Gastrocnemius medialis (tissue), 4 donors: ENCODE data around the gene ZFYVE27. TPM values are rescaled to one million over a fixed set of nuclear protein-coding genes. Genes with fewer than 3 reads are reported as not detected.
A peak's percentile ranks its signal among the peaks of the same experiment; 100 is the strongest.

Source experiments
- ATAC-seq, 2 donors: fragments of 150-250 bp; one replicate each; pipeline ENCODE4 v1.9.1; 2016
- DNase-seq, 2 donors: peaks; one replicate each; pipeline ENCODE4 v3.0.0-alpha.2; 2019
- H3K27ac ChIP-seq, 4 donors: fragments of 200-600 bp; sonication (generic); 1 replicate in 1 of 4; 2 replicates in 3 of 4; pipeline ENCODE4 v1.5.1; 2016 to 2018; ENCODE audit warnings: mild to moderate bottlenecking in 2 of 4, moderate library complexity in 1 of 4
- H3K27me3 ChIP-seq, 3 donors: fragments of 200-600 bp; sonication (generic) in 2 of 3; 1 replicate in 1 of 3; 2 replicates in 2 of 3; pipeline versions ENCODE4 v1.5.1 to v1.6.0; 2016 to 2019; ENCODE audit warnings: mild to moderate bottlenecking in 1 of 3, moderate library complexity in 1 of 3
- H3K36me3 ChIP-seq, 2 donors: fragments of 200-600 bp; sonication (generic) in 1 of 2; one replicate each; pipeline ENCODE4 v1.5.1; 2017 to 2018
- H3K4me1 ChIP-seq, 2 donors: fragments of 200-600 bp; sonication (generic) in 1 of 2; one replicate each; pipeline ENCODE4 v1.5.1; 2016 to 2017; ENCODE audit warnings: mild to moderate bottlenecking in 2 of 2
- H3K4me3 ChIP-seq, 4 donors: fragments of 200-600 bp; sonication (generic) in 3 of 4; 1 replicate in 1 of 4; 2 replicates in 3 of 4; pipeline ENCODE4 v1.5.1; 2016 to 2019; ENCODE audit warnings: mild to moderate bottlenecking in 2 of 4
- H3K9me3 ChIP-seq, 3 donors: fragments of 200-600 bp; sonication (generic) in 2 of 3; 1 replicate in 1 of 3; 2 replicates in 2 of 3; pipeline ENCODE4 v1.5.1; 2016 to 2019
- POLR2A ChIP-seq, 2 donors: fragments of 450-650 bp; IDR thresholded peaks; one replicate each; pipeline ENCODE4 v1.6.1; 2017; ENCODE audit warnings: antibody characterized with exemption in 2 of 2, mild to moderate bottlenecking in 2 of 2, moderate library complexity in 2 of 2
- in situ Hi-C, 4 donors: fragments of 200-750 bp; cut with MboI; loops; one replicate each; pipeline versions ENCODE4 v1.15.0 to v1.8.0; 2017; ENCODE audit warnings: low sequenced_read_pairs in 4 of 4
- intact Hi-C: fragments of 100-400 bp; cut with DNase I; formaldehyde crosslinking; loops from one replicate; pipeline ENCODE4 v1.15.1; 2023; ENCODE audit warnings: low total_unique reads
- total RNA-seq, 4 donors: library from RNA; depleted of rRNA; stranded (reverse); fragments of >200 nt; gene quantifications; one replicate each; pipeline versions ENCODE4 v1.1.0 to v1.2.3, GENCODE V29; 2016
- TF ChIP-seq, protein P1 (sequence below), 5 experiments: fragments of 450-650 bp in 3 of 5; fragments of 200-600 bp in 2 of 5; sonication (generic) in 2 of 5; IDR thresholded peaks in 4 of 5; conservative IDR thresholded peaks in 1 of 5; 1 replicate in 4 of 5; 2 replicates in 1 of 5; pipeline ENCODE4 v1.5.1; 2016 to 2019; ENCODE audit warnings: antibody characterized with exemption in 5 of 5, mild to moderate bottlenecking in 3 of 5, moderate library complexity in 3 of 5

The ZFYVE27 gene
- total RNA-seq, 4 donors from 2014 or later = 7.6 to 14.9 (median 11.6) TPM

DNA sequence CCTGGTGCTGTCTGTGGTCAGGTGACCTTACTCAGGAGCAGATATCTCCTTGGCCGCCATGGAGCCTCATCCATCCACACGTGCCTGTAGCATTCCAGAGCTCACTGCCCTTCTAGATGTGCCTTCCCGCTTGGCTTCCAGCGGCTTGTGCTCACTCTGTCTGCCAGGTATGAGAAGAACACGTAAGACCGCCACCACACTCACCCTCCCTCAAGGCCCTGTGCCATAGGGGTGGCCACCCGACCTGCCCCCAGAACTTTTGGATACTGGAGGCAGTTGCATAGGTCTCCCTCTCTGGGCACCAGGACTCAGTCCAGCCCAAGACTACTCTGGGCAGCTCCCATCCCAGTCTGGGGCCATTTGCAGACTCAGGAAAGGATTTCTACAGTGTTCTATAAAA lies 19.3 kb upstream of the ZFYVE27 start:
- peak overlapping the region in 1 of 4 donors; percentile 8 for H3K27ac ChIP-seq
- peaks cover 6 to 13% (median 7%) of the 10 kb centered on the region in 3 donors for H3K27me3 ChIP-seq
- in situ Hi-C loops (no loop called here), intact Hi-C loops (no loop called here)
- no peaks in the 10 kb centered on the region for H3K9me3 ChIP-seq
- H3K4me1 ChIP-seq = peaks cover 16 to 20% of the 10 kb centered on the region in 2 donors
- H3K4me3 ChIP-seq = no peak overlapping the region
- H3K36me3 ChIP-seq = no peaks in the 10 kb centered on the region
- DNase-seq (no peak), ATAC-seq (no peak)
- TF ChIP-seq, protein P1, sequence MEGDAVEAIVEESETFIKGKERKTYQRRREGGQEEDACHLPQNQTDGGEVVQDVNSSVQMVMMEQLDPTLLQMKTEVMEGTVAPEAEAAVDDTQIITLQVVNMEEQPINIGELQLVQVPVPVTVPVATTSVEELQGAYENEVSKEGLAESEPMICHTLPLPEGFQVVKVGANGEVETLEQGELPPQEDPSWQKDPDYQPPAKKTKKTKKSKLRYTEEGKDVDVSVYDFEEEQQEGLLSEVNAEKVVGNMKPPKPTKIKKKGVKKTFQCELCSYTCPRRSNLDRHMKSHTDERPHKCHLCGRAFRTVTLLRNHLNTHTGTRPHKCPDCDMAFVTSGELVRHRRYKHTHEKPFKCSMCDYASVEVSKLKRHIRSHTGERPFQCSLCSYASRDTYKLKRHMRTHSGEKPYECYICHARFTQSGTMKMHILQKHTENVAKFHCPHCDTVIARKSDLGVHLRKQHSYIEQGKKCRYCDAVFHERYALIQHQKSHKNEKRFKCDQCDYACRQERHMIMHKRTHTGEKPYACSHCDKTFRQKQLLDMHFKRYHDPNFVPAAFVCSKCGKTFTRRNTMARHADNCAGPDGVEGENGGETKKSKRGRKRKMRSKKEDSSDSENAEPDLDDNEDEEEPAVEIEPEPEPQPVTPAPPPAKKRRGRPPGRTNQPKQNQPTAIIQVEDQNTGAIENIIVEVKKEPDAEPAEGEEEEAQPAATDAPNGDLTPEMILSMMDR (IDR thresholded peaks at IDR 0.05 in 4 of 5, conservative IDR thresholded peaks at IDR 0.05 in 1 of 5) = no peak
- no peak for TF ChIP-seq POLR2A (IDR thresholded peaks at IDR 0.05)

- peaks cover 12 to 16% of the 10 kb centered on the region in 2 donors for H3K4me1 ChIP-seq
- peaks cover 6 to 10% (median 7%) of the 10 kb centered on the region in 3 donors for H3K27me3 ChIP-seq
- H3K36me3 ChIP-seq = no peaks in the 10 kb centered on the region
- intact Hi-C loops (no loop called here), in situ Hi-C loops (no loop called here)
- peak overlapping the region in 2 of 4 donors; percentile 8 to 18 for H3K27ac ChIP-seq
- H3K9me3 ChIP-seq = no peaks in the 10 kb centered on the region
- ATAC-seq (no peak), DNase-seq (no peak)
- H3K4me3 ChIP-seq = no peak overlapping the region
- TF ChIP-seq POLR2A (IDR thresholded peaks at IDR 0.05) = no peak
- TF ChIP-seq, protein P1 (IDR thresholded peaks at IDR 0.05 in 4 of 5, conservative IDR thresholded peaks at IDR 0.05 in 1 of 5) = no peak
These were observed 18.8 kb upstream of the ZFYVE27 start for GRCh38 chr10:97718178-97718577.

DNA sequence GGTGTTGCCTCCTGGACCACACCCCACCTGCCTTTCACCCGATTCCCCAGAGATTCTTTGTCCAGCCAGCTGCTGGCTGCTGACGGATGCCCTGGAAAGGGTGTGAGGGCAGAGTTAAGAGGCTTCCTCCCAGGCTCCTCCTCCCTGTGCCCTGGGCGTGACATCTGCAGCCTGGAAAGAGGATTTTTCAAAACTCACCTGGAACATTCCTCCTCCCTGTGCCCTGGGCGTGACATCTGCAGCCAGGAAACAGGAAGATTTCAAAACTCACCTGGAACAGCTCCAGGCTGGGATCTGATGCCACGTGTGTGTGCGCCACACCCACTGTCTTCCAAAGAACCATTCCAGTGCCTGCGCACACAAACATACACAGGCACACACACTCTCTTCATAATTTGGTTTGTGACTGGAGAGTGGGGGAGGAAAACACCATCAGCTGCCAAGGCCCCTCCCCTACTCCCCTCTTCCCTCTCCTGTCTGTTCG lies 18.2 kb upstream of the ZFYVE27 start:
- Histone ChIP-seq H3K9me3 (no peaks in the 10 kb centered on the region), H3K4me1 (peaks cover 11 to 14% of the 10 kb centered on the region in 2 donors), H3K27ac (peak overlapping the region in 1 of 4 donors; percentile 18), H3K27me3 (peaks cover 6 to 8% (median 7%) of the 10 kb centered on the region in 3 donors), H3K36me3 (no peaks in the 10 kb centered on the region), H3K4me3 (no peak overlapping the region)
- DNase-seq (peak in 1 of 2 donors; percentile 66), ATAC-seq (peak in 1 of 2 donors; percentile 70)
- no peak for TF ChIP-seq POLR2A (IDR thresholded peaks at IDR 0.05)
- TF ChIP-seq, protein P1 (IDR thresholded peaks at IDR 0.05 in 4 of 5, conservative IDR thresholded peaks at IDR 0.05 in 1 of 5) = no peak
- in situ Hi-C loops = no loop called here
- intact Hi-C loops = no loop called here

- H3K4me3 ChIP-seq = no peak overlapping the region
- intact Hi-C loops = no loop called here
- ATAC-seq (no peak), DNase-seq (no peak)
- peaks cover 4 to 6% (median 4%) of the 10 kb centered on the region in 3 donors for H3K27me3 ChIP-seq
- peak overlapping the region in 1 of 4 donors; percentile 12 for H3K27ac ChIP-seq
- H3K36me3 ChIP-seq = no peaks in the 10 kb centered on the region
- H3K4me1 ChIP-seq = peaks cover 9 to 10% of the 10 kb centered on the region in 2 donors
- in situ Hi-C loops = no loop called here
- no peak for TF ChIP-seq POLR2A (IDR thresholded peaks at IDR 0.05)
- TF ChIP-seq, protein P1 (IDR thresholded peaks at IDR 0.05 in 4 of 5, conservative IDR thresholded peaks at IDR 0.05 in 1 of 5) = no peak
- H3K9me3 ChIP-seq = no peaks in the 10 kb centered on the region
These were observed 17.3 kb upstream of the ZFYVE27 start for GRCh38 chr10:97719602-97720001.
